Activated CD4-positive, alpha-beta T cell treated with anti-CD3 and anti-CD28 coated beads, Interleukin-2, amount 50 U/mL, for 16 hours (primary cell): ENCODE data around the gene SHANK3.

ENCODE experiments used
- DNase-seq: peaks from one replicate; pipeline ENCODE4 v3.0.0-alpha.2; 2020

Gene SHANK3

DNA sequence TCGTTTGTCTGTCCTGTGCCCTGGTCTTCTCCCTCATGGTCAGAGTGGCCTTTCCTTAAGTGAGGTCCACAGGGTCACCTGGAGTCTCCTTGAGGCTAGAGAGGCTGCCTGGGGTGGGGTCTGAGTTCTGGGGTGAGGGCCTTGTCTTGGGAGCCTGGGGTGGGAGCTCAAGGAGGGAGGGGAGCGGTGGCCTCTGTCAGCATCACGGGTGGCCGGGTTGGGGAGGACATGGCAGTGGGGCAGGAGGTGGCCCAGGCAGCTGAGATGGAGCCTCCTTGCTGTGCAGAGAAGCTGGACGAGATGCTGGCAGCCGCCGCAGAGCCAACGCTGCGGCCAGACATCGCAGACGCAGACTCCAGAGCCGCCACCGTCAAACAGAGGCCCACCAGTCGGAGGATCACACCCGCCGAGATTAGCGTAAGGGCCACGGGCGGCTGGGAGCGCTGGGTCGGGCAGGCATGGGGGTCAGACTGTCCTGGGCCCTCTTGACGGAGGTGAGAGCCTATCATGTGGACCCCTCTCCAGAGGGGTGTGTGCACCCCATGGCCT is 42.1 kb downstream of the SHANK3 start:
- no peak for DNase-seq

DNA sequence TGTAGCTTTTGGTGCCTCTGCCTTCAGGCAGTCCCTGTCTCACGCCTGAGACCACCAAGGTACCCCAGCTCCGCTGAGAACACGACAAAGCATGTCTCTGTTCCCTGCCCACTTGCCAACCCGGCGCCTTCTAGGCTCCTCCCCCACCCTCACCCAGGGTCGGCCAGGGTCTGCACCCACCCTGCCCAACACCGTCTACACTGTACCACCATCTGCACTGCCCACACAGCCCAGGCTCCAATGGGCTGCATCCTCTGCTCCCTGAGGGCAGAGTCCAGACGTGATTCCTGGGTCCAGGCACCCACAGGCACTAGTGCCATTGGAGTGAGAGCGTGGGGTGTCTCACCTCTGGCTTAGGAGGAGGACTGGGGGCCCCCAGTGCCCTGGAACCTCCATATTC is 42.6 kb downstream of the SHANK3 start:
- DNase-seq: no peak

DNA sequence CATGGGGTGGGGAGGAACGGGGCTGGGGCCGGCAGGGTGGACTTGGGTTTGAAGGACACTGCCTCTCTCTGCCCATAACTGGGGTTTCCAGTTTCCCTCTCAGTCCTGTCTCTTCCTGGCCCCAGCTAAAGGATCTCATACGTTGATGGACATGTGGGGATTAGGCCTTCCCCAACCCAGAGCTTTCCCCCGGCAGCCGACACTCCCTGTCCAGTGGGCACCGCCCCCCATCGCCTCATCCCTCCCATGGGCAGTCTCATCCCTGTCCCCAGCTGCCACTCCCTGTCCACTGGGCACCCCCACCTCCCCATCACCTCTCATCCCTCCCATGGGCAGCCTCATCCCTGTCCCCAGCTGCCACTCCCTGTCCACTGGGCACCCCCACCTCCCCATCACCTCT is 43.2 kb downstream of the SHANK3 start:
- DNase-seq: no peak

DNA sequence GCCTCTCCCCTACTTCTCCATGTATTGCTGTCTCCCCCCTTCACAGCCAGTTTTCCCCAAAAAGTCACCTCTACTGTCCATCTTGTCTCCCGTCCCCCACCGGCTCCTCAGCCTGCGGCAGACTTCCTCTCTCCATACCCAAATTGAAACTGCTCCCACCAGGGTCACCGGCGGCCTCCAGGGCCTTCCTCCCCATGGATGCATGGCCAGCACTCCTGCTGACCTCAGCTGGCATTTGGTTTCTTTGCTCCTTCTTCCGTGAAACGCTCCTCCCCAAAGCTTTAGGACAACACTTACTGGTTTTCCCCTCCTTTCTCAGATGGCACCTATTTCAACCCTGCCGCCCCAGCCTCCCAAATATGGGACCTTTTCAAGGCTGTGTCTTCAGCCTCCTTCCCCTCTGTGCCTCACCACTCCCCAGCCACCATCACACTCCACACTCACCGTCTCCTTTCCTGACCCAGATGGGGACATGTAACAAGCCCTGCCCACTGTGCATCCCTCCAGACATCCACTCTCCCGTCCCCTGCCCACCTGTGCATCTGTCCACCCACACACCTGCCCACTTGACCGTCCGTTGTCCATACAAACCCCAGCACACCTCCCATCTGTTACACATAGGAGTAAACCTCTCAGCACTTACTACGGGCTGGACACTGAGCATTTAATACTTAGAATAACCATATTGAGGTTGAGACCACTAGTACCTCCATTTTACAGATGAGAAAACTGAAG is 43.8 kb downstream of the SHANK3 start:
- no peak for DNase-seq

DNA sequence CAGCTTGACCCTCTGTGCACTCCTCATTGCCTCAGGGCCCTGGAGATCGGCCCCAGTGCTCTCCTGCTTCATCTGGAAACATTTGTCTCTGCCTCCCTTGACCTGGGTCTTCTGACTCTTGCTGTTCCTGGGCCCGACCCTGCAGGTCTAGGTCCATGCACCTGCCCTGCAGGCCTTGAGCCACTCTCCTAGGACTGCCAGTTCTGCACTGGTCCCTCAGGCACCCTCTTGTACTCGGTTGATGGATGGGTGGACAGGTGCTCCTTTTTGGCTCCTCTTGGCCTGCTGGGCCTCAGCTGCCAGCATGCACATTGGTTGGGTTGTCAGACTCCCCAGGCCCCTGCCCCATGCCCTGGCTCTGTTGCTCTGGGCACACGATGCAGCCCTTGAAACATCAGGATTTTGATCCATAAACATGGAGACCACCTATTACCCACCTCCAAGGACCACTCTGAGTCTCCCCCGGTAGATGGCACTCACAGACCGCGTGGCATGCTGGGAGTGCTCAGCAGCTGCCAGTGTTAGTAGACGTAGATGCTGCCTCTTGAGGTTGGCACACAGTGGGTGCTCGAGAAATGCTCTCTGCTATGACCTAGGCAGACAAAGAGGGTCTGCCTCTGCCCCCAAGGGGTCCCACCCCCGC is 45.2 kb downstream of the SHANK3 start:
- DNase-seq: no peak

DNA sequence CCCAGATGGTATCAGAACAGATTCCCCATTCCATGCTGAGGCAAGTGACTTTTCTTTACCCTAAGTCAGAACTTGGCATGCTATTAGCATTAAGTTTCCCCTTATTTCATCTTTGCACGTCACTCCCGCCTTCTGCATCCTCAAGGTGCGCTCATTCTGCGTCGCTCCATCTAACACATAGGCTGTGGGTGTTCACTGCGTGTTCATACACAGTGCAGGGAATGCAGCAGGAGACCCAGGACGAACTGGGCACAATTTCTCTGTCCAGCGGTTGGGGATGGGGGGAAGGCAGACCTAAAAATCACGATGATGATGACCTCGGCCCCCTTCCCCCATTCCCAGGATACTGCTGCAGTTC is 45.7 kb downstream of the SHANK3 start:
- no peak for DNase-seq

DNA sequence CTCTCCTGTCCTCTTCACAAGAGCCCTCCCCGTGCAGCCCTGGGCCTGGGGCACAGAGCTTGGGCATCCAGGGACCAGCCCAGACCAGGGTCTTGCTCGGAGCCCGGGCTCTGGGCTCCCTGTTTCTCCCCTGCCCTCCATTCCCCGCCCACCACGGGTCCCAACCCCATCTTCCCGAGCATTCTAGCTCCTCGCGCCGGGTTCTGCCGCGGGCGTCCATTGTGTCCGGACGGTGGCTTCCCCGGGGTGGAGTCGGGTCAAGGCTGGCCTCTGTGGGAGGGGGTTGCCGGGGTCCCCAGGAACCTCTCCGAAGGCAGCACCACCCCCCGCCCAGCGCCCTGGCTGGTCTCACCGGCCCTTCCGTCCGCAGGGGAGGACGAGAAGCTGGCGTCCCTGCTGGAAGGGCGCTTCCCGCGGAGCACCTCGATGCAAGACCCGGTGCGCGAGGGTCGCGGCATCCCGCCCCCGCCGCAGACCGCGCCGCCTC is 47.2 kb downstream of the SHANK3 start:
- DNase-seq: no peak

DNA sequence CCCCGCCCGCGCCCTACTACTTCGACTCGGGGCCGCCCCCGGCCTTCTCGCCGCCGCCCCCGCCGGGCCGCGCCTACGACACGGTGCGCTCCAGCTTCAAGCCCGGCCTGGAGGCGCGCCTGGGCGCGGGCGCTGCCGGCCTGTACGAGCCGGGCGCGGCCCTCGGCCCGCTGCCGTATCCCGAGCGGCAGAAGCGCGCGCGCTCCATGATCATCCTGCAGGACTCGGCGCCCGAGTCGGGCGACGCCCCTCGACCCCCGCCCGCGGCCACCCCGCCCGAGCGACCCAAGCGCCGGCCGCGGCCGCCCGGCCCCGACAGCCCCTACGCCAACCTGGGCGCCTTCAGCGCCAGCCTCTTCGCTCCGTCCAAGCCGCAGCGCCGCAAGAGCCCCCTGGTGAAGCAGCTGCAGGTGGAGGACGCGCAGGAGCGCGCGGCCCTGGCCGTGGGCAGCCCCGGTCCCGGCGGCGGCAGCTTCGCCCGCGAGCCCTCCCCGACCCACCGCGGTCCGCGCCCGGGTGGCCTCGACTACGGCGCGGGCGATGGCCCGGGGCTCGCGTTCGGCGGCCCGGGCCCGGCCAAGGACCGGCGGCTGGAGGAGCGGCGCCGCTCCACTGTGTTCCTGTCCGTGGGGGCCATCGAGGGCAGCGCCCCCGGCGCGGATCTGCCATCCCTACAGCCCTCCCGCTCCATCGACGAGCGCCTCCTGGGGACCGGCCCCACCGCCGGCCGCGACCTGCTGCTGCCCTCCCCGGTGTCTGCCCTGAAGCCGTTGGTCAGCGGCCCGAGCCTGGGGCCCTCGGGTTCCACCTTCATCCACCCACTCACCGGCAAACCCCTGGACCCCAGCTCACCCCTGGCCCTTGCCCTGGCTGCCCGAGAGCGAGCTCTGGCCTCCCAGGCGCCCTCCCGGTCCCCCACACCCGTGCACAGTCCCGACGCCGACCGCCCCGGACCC is 48.0 kb downstream of the SHANK3 start:
- DNase-seq: no peak

DNA sequence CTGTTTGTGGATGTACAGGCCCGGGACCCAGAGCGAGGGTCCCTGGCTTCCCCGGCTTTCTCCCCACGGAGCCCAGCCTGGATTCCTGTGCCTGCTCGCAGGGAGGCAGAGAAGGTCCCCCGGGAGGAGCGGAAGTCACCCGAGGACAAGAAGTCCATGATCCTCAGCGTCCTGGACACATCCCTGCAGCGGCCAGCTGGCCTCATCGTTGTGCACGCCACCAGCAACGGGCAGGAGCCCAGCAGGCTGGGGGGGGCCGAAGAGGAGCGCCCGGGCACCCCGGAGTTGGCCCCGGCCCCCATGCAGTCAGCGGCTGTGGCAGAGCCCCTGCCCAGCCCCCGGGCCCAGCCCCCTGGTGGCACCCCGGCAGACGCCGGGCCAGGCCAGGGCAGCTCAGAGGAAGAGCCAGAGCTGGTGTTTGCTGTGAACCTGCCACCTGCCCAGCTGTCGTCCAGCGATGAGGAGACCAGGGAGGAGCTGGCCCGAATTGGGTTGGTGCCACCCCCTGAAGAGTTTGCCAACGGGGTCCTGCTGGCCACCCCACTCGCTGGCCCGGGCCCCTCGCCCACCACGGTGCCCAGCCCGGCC is 48.7 kb downstream of the SHANK3 start:
- DNase-seq: no peak

DNA sequence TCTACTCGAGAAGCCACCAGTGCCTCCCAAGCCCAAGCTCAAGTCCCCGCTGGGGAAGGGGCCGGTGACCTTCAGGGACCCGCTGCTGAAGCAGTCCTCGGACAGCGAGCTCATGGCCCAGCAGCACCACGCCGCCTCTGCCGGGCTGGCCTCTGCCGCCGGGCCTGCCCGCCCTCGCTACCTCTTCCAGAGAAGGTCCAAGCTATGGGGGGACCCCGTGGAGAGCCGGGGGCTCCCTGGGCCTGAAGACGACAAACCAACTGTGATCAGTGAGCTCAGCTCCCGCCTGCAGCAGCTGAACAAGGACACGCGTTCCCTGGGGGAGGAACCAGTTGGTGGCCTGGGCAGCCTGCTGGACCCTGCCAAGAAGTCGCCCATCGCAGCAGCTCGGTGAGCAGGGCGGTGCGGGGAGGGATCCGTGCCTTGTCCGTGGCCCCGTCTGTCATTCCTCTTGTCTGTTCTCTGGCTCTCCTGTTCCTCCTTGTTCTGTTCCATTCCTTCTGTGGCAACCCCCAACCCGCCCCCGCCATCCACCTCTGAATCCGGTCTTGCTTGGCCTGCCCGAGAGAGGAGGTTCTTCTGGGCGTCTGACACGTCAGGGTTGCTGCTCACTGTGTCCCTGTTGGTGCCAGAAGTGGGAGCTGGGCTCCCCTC is 49.6 kb downstream of the SHANK3 start:
- no peak for DNase-seq
